ENCODE measurements around the gene LYSMD3.

GRCh38 chr5:90571147-90571773 lies 41.9 kb upstream of the LYSMD3 start:
- TF ChIP-seq CTCF (IDR thresholded peaks at IDR 0.05; ENCODE audit: poor library complexity) (no peak), EZH2 (IDR thresholded peaks at IDR 0.05; ENCODE audit: borderline replicate concordance) (no peak), EZH2phosphoT487 (IDR thresholded peaks at IDR 0.05; ENCODE audit: low read depth, severe bottlenecking, unreplicated experiment) (no peak)
